ENCODE data around the gene FBXW8. TPM values are rescaled to one million over a fixed set of nuclear protein-coding genes. Genes with fewer than 3 reads are reported as not detected.

Gene FBXW8
- total RNA-seq, 2 experiments from 2014 or later: 12.0 to 14.1 TPM

DNA sequence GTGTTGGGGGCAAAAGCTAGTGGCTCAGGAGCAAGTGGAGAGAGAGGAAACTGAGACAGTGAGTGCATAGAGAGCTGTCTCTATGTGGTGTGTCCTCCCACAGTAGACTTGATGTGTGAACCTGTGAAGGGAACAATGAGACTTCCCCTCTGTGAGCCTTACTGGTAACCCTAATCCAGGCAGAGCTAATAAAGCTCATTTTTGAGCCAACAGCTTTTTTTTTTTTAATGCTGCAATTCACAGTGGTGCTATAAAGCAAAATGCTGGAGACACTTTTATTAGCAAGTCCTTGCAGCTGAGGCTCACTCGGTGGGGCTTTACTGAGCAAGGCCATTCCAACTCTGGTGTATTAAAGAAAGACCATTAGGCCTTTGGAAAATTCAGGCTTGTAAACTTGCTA lies 26.9 kb downstream of the FBXW8 start:
- H3K27me3 Mint-ChIP-seq: no peaks in the 10 kb centered on the region
- no peaks in the 10 kb centered on the region for H3K9me3 Mint-ChIP-seq
- DNase-seq: no peak
- peaks cover 44% of the 10 kb centered on the region for H3K36me3 Mint-ChIP-seq
- H3K4me1 Mint-ChIP-seq: no peaks in the 10 kb centered on the region
- no peak overlapping the region for H3K27ac Mint-ChIP-seq
- POLR2A ChIA-PET: no interaction called here
- ATAC-seq (ENCODE audit: low read depth): no peak
- H3K4me3 Mint-ChIP-seq: no peak overlapping the region

DNA sequence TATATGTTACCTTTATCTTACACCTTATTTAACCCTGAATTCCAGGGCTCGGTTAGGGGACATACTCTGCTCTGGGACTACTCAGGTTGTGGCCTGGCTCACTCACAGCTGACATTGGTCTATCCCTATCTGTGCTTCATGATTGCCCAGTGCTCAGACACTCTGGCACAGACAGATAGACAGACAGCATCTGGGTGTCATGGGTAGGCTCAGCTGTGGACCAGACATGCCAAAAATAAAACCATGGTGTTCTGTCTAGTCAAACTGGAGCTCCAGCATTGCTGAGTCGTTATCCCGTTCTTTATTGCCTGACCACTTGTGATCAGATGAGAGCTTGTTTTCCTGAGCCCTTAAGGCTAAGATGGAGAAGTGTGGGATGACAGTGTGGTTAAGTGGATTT lies 29.0 kb downstream of the FBXW8 start:
- H3K27ac Mint-ChIP-seq: no peak overlapping the region
- POLR2A ChIA-PET: no interaction called here
- no peaks in the 10 kb centered on the region for H3K4me1 Mint-ChIP-seq
- peaks cover 2% of the 10 kb centered on the region for H3K9me3 Mint-ChIP-seq
- peaks cover 54% of the 10 kb centered on the region for H3K36me3 Mint-ChIP-seq
- no peak for ATAC-seq (ENCODE audit: low read depth)
- no peaks in the 10 kb centered on the region for H3K27me3 Mint-ChIP-seq
- H3K4me3 Mint-ChIP-seq: no peak overlapping the region
- DNase-seq: no peak

DNA sequence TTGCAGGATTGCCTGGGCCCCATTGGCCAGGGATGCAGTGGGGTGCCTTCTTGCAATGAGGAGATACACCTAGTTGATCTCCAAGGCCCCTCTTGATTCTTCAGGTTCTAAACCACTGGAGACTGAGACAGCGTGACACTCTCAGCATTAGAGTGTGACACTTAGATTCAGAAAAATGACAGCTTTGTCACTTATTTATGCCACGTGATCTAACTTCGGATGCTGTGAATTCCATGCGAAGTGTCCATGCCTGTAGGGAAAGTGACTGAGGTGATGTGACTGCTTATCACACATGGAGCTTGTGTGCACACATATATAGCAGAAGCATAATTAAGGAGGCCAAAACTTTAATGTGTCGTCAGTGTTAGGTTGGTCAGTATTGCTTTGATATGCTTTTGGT lies 30.4 kb downstream of the FBXW8 start:
- Mint-ChIP-seq H3K4me1 (no peaks in the 10 kb centered on the region), H3K27me3 (no peaks in the 10 kb centered on the region), H3K9me3 (peaks cover 2% of the 10 kb centered on the region), H3K36me3 (peaks cover 48% of the 10 kb centered on the region), H3K4me3 (no peak overlapping the region), H3K27ac (no peak overlapping the region)
- no peak for DNase-seq
- ATAC-seq (ENCODE audit: low read depth): no peak
- POLR2A ChIA-PET: no interaction called here

DNA sequence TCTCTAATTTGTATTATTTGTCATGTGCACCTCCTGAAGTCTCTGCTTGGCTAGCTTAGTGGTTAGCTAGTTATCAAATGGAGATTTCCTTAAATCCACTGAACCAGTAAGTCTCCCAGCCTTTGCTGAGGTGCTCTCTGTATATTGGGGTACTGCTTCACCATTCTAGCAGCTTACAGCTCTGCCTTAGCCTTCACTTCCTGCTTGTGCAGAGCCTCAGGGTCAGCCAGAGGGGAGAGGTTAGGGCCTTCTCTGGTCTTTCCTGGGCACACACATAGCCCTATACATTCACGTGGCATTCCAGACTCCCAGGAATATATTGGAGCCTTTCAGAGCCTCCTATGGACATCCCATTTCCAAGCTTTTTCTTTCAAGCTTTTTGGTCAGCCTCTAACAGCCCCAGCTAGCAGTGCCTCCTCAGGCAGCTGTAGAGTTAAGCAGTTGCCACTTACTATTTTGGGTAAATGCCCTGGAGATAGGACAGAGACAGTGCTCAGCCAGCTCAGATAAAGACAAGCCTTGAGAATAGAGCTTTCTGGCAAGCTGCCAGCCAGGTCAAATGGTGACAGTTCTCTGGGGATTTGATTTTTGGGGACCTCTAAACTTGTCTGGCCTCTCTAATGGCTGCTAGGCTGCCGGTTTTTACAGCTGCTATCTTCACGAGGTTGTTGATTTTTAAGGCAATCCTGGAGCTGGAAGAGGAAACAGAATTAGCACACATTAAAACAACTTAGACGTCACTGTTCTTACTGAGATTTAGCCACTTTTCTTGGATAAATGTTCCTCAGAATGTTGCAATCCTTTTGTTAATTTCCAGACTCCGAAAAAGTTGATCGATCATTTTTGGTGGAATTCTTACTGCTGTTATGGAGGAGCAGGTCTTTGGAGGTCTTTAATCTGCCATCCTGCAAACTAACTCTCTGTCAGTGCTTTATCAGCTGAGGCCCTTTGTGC lies 32.9 kb downstream of the FBXW8 start:
- Mint-ChIP-seq H3K36me3 (peaks cover 46% of the 10 kb centered on the region), H3K4me1 (no peaks in the 10 kb centered on the region), H3K27me3 (no peaks in the 10 kb centered on the region), H3K9me3 (peaks cover 2% of the 10 kb centered on the region), H3K4me3 (no peak overlapping the region), H3K27ac (no peak overlapping the region)
- DNase-seq (no peak), ATAC-seq (ENCODE audit: low read depth) (no peak)
- POLR2A ChIA-PET: no interaction called here

DNA sequence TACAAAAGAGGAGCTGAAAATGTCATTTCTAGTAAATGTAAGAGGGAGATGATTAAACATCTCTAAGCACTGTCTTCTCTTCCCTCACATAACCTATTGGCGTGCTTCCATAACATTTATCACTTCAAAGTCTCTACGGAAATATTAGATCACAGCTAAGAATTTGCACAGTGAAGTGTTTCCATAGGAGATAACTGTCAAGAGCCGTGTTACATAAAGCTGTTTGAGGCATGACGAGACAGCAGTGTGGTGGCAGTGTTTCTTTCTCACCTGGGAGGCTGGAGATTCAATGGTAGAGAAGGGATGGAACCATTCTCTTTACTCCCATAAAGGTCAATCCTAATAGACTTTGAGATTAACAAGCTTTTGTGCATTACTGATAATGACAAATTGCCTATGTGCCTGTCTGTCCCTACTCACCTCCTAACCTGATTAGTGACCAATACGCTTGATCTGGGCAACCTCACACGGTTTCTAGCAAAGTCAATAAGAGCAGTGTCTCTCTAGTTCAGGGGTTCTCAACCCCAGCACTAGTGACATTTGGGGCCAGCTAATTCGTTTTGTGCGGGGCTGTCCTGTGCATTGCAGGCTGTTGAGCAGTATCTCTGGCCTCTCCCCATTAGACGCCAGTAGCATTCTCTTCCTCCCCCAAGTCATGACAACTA lies 35.3 kb downstream of the FBXW8 start:
- Mint-ChIP-seq H3K27me3 (no peaks in the 10 kb centered on the region), H3K9me3 (peaks cover 2% of the 10 kb centered on the region), H3K4me1 (no peaks in the 10 kb centered on the region), H3K36me3 (peaks cover 45% of the 10 kb centered on the region), H3K4me3 (no peak overlapping the region), H3K27ac (no peak overlapping the region)
- POLR2A ChIA-PET: no interaction called here
- no peak for ATAC-seq (ENCODE audit: low read depth)
- no peak for DNase-seq

DNA sequence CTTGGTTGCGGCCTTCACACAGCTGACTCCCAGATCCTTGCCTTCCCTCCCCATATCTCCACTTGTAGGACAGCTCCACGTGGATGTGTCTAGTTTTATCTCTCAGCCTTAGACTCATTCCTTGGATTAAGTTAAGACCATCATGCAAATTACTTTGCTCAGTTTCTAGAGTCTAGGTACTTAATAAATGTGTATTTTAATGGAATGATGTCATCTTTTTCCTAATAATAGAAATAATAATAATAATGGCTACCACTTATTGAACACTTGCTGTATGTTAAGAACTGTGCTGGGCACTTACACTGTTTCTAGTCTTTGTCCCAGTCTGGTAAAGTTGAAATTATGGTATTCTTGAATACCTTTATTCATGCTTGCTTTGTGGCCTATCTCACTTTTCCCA lies 37.5 kb downstream of the FBXW8 start:
- H3K4me1 Mint-ChIP-seq: no peaks in the 10 kb centered on the region
- peaks cover 27% of the 10 kb centered on the region for H3K36me3 Mint-ChIP-seq
- H3K9me3 Mint-ChIP-seq: no peaks in the 10 kb centered on the region
- no peak for DNase-seq
- H3K4me3 Mint-ChIP-seq: no peak overlapping the region
- H3K27me3 Mint-ChIP-seq: no peaks in the 10 kb centered on the region
- H3K27ac Mint-ChIP-seq: no peak overlapping the region
- ATAC-seq (ENCODE audit: low read depth): no peak
- POLR2A ChIA-PET: no interaction called here

DNA sequence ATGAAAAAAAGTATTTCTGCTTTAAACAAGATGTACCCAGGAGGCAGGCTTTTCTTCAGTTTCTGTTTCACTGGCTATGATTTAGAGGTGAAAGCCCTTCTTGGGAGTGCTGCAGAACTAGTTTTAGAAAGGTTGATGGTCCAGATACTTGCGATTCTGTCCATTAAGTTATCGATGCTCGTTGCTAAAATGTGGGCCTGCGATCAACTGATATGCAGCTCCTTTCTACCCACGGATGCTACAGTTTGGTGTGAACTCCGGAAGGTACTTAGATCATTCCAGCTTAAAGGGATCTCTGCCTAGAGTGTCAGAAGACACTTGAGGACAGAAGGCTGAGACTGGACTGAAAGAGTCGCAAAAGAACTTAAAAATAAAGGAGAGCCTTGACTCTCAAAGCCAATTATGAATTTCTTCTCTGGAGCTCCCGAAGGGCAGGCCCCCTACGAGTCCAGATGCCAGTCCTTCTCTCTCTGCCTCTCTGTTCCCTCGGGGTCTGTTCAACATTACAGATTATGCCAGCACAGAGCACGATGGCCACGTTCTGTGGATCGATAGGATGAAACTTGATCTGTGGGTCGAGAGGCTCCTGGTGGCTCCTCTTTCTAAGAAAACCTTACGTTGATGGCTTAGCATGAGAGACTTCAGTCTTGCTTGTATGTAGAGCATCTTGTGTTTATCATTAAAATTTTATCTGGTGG lies 40.0 kb downstream of the FBXW8 start:
- no peak for ATAC-seq (ENCODE audit: low read depth)
- POLR2A ChIA-PET: no interaction called here
- Mint-ChIP-seq H3K36me3 (peaks cover 15% of the 10 kb centered on the region), H3K4me3 (no peak overlapping the region), H3K9me3 (no peaks in the 10 kb centered on the region), H3K27ac (no peak overlapping the region), H3K27me3 (no peaks in the 10 kb centered on the region), H3K4me1 (peaks cover 2% of the 10 kb centered on the region)
- no peak for DNase-seq

DNA sequence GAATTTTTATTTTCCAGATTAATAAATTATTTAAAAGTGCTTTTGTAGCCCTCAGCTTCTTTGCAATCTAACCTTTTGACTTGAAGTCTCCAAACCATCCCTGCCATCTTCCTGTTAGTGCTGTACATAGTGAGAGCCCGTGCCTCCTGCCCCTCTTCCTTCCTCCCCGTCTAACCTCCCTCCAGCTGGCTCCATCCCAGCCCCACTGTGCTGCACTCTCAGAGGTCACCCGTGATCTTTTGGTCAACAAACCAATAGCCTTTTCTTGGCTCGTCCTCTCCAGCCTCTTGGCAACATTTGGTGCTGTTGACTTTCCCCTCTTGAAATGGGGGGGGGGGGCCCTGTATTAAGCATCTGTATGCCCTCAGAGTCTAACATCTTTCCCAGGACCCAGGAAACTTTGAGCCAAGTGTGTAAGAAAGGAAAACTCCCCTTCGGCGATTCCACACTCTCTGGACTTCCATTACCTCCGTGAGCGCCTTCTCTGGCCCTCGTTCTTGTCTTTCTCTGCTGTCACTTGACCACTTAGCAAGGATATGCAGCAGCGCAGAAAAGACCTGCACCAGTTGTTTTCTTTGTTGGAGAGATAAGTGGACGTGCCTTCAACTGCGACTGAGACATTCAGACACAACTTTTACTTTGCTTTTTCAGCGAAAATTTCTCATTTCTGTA lies 44.1 kb downstream of the FBXW8 start:
- POLR2A ChIA-PET: no interaction called here
- Mint-ChIP-seq H3K4me3 (no peak overlapping the region), H3K27ac (no peak overlapping the region)

DNA sequence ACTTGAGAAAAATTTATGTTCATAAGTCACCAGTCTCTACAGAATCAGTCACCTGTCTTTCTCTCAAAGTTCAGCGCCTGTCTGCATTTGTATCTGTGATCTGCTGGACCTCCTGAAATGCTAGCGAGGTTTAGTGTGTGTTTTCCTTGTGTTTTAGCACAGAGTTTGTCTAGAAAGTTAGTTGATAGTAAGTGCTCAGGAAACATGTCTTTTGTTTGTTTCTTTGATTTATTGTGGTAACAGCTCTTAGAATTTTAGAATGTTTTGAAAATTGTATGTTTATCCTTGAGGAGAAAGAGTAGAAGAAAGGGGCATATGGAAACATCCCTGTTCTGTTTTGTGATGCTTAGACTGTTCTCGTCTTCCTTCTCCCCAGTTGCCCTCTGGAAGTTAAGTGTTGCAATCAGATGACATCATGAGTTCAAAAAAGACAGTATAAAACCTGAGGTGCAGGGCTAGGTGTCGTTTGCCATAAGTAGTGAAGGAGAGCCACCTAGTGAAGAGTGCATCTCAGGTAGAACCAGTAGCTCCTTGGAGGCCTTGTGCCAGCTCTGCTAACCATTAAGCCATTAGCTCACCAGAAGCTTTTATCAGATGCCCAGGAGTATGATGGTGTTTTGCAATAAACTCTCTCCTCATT lies 44.8 kb downstream of the FBXW8 start:
- no peak for DNase-seq

More for the DNA sequence above, 44.1 kb downstream of the FBXW8 start:
- DNase-seq: no peak
- ATAC-seq (ENCODE audit: low read depth): no peak
- Mint-ChIP-seq H3K4me1 (peaks cover 8% of the 10 kb centered on the region), H3K27me3 (no peaks in the 10 kb centered on the region), H3K36me3 (no peaks in the 10 kb centered on the region), H3K9me3 (no peaks in the 10 kb centered on the region)

DNA sequence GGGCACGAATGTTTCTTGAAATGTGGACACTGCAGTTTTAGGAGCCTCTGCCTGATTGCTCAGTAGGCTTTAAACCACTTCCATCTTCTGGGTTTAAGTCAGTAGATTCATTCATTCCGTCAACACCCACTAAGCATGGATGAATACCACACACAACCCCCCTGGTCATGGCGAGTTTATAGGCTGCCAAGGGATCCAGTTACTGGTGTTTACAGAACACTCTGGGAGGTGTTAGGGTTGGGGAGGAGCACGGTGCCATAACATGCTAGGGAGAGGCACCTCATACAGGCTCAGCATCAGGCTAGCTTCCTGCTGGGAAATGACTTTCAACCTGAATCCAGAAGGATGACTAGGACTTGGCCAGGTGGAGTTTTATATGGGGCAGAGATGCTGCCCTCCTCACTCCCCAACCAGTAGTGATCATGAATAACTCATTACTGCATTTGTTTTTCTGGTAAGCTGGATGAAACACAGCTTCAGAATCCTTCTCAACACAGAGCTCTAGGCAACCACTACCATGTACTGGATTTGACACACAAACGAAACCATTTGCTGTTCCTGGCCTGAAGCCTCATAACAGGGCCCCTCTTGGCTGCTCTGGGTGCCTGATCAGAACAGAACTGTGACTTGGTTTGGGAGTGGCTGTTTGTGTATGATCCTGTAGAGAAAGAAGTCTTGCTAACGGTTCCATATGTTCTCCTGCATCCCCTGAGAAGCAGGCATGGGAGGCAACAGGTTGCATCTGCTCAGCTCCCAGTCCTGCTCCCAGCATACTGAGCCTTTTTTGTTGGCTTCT lies 47.9 kb downstream of the FBXW8 start:
- Mint-ChIP-seq H3K4me1 (peaks cover 30% of the 10 kb centered on the region), H3K27ac (no peak overlapping the region), H3K9me3 (no peaks in the 10 kb centered on the region), H3K4me3 (no peak overlapping the region), H3K36me3 (peaks cover 2% of the 10 kb centered on the region), H3K27me3 (no peaks in the 10 kb centered on the region)
- no peak for DNase-seq
- ATAC-seq (ENCODE audit: low read depth): no peak
- POLR2A ChIA-PET: no interaction called here

More for the DNA sequence above, 44.8 kb downstream of the FBXW8 start:
- POLR2A ChIA-PET: no interaction called here
- Mint-ChIP-seq H3K27ac (no peak overlapping the region), H3K4me3 (no peak overlapping the region), H3K4me1 (peaks cover 15% of the 10 kb centered on the region), H3K9me3 (no peaks in the 10 kb centered on the region), H3K36me3 (no peaks in the 10 kb centered on the region), H3K27me3 (no peaks in the 10 kb centered on the region)
- ATAC-seq (ENCODE audit: low read depth): peak; percentile 43

DNA sequence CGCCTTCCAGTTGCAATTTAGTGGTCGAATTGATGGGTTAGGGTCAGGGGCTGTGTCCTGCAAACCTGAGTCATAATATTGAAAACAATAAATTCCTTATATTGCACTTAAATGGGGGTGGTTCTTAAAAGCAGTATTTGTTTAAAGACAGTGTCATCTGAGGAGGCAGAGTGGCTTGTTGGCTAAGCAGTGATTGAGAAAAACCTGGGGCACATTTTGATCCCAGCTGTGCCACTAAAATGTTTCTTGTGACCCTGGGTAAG lies 48.4 kb downstream of the FBXW8 start:
- no peaks in the 10 kb centered on the region for H3K27me3 Mint-ChIP-seq
- no peak for ATAC-seq (ENCODE audit: low read depth)
- no peak overlapping the region for H3K27ac Mint-ChIP-seq
- H3K4me3 Mint-ChIP-seq: no peak overlapping the region
- H3K4me1 Mint-ChIP-seq: peaks cover 30% of the 10 kb centered on the region
- H3K36me3 Mint-ChIP-seq: peaks cover 2% of the 10 kb centered on the region
- no peaks in the 10 kb centered on the region for H3K9me3 Mint-ChIP-seq
- POLR2A ChIA-PET: no interaction called here
- DNase-seq: no peak

DNA sequence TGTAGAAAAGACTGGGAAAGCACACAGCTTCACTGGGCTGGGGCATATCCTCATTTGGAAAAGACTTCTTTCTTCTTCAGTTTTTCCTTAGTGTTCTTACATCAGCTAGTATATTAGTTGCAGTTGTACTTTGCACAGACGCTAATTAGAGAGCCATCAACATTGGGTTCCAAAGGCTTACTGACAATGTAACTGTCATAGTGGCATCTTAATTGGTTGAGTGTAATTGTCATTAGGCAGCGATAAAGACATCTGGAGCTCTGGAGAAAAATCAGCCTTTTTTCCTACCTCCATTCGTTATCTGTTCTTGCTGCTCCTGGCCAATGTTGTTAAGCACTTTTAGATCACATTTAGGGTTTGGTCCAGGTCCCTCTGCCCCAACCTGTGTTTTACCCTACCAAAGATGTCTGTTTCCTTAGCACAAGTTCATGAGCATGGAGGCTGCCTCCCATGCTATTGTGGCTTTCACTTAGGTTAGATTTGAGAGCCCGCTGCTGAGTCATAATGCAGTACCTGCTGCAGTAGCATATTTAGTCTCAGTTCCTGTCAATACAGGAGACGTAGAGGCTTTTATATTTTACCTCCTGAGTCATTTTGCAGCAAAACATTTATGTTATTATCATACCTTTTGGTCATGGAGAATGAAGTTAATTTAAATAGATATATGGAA lies 49.2 kb downstream of the FBXW8 start:
- POLR2A ChIA-PET: no interaction called here
- H3K27ac Mint-ChIP-seq: no peak overlapping the region

More for the DNA sequence above, 49.2 kb downstream of the FBXW8 start:
- peaks cover 5% of the 10 kb centered on the region for H3K36me3 Mint-ChIP-seq
- no peak for DNase-seq
- peak; percentile 93 for ATAC-seq (ENCODE audit: low read depth)
- H3K27me3 Mint-ChIP-seq: no peaks in the 10 kb centered on the region
- no peaks in the 10 kb centered on the region for H3K9me3 Mint-ChIP-seq
- peaks cover 29% of the 10 kb centered on the region for H3K4me1 Mint-ChIP-seq
- no peak overlapping the region for H3K4me3 Mint-ChIP-seq

All from activated naive CD8-positive, alpha-beta T cell treated with anti-CD3 and anti-CD28 coated beads, Interleukin-2, amount 10 ng/mL, durations not matched to agents 7 days and 5 days (primary cell).